Stimulated activated CD4-positive, alpha-beta T cell treated with anti-CD3 and anti-CD28 coated beads, Interleukin-4, amount 100 ng/mL, for 24 hours (primary cell): ENCODE data around the gene SHMT2.

Source experiments
- DNase-seq: peaks from one replicate; pipeline ENCODE4 v3.0.0-alpha.2; 2020

Gene SHMT2

GRCh38 chr12:57216014-57216911 is 13.2 kb upstream of the SHMT2 start, which contains the start of gene NXPH4:
Gene NXPH4 (plus strand): TSS chr12:57216794. CDS start chr12:57216970, 176 bp downstream.
- DNase-seq: peak; percentile 44

- no peak for DNase-seq
Observed at GRCh38 chr12:57216921-57217879, 12.3 kb upstream of the SHMT2 start.

- no peak for DNase-seq
Observed at GRCh38 chr12:57218030-57218853, 11.3 kb upstream of the SHMT2 start.

- no peak for DNase-seq
Observed at GRCh38 chr12:57219205-57219992, 10.1 kb upstream of the SHMT2 start.

- DNase-seq: no peak
Observed at GRCh38 chr12:57219993-57220754, 9.3 kb upstream of the SHMT2 start.

- no peak for DNase-seq
Observed at GRCh38 chr12:57220770-57221168, 8.7 kb upstream of the SHMT2 start.

- no peak for DNase-seq
Observed at GRCh38 chr12:57221169-57221917, 8.2 kb upstream of the SHMT2 start.

- no peak for DNase-seq
Observed at GRCh38 chr12:57222286-57223190, 7.0 kb upstream of the SHMT2 start.

- DNase-seq: no peak
Observed at GRCh38 chr12:57223191-57224165, 6.0 kb upstream of the SHMT2 start.

- no peak for DNase-seq
Observed at GRCh38 chr12:57224278-57224972, 5.1 kb upstream of the SHMT2 start.

GRCh38 chr12:57224973-57225679 is 4.4 kb upstream of the SHMT2 start:
- DNase-seq: peak; percentile 49

- DNase-seq: no peak
Observed at GRCh38 chr12:57225680-57226210, 3.8 kb upstream of the SHMT2 start.

GRCh38 chr12:57226588-57227314 is 2.8 kb upstream of the SHMT2 start:
- DNase-seq: no peak

GRCh38 chr12:57227315-57228115 is 2.0 kb upstream of the SHMT2 start:
- DNase-seq: no peak
